Testis (tissue), 3 donors: ENCODE results near the gene CAMKMT. TPM values are rescaled to one million over a fixed set of nuclear protein-coding genes. Genes with fewer than 3 reads are reported as not detected.

ENCODE experiments used
- DNase-seq: peaks from one replicate; pipeline ENCODE4 v3.0.0-alpha.2; 2019
- H3K27ac ChIP-seq, 2 donors: fragments of 200-600 bp; sonication (generic); one replicate each; pipeline ENCODE4 v1.5.1; 2019
- H3K27me3 ChIP-seq: fragments of 200-600 bp; sonication (generic); one replicate; pipeline ENCODE4 v1.5.1; 2019
- H3K36me3 ChIP-seq: fragments of 200-600 bp; sonication (generic); one replicate; pipeline ENCODE4 v1.5.1; 2017; ENCODE audit warnings: low read depth; ENCODE audit errors: missing control alignments
- H3K4me1 ChIP-seq: fragments of 200-600 bp; sonication (generic); one replicate; pipeline ENCODE4 v1.5.1; 2019
- H3K4me3 ChIP-seq, 2 donors: fragments of 200-600 bp; sonication (generic); one replicate each; pipeline ENCODE4 v1.5.1; 2017 to 2019
- H3K9me3 ChIP-seq: fragments of 200-600 bp; sonication (generic); one replicate; pipeline ENCODE4 v1.5.1; 2017
- CTCF ChIP-seq, 3 experiments: fragments of 450-650 bp in 2 of 3; fragments of 200-600 bp in 1 of 3; sonication (generic) in 1 of 3; IDR thresholded peaks; one replicate each; pipeline ENCODE4 v1.5.1; 2016 to 2019; ENCODE audit warnings: antibody characterized with exemption in 3 of 3, mild to moderate bottlenecking in 2 of 3, moderate library complexity in 1 of 3
- POLR2A ChIP-seq: fragments of 450-650 bp; IDR thresholded peaks from one replicate; pipeline ENCODE4 v1.6.1; 2017; ENCODE audit warnings: antibody characterized with exemption, mild to moderate bottlenecking, moderate library complexity
- WGBS, 2 donors: methylation state at CpG; one replicate each; pipeline ENCODE4 v1.1.5; 2018; 5-methylcytosine and 5-hydroxymethylcytosine counted together
- intact Hi-C: fragments of 100-400 bp; cut with DNase I; formaldehyde crosslinking; loops from one replicate; pipeline ENCODE4 v1.15.1; 2023; ENCODE audit warnings: low total_unique reads
- polyA plus RNA-seq: library from polyadenylated mRNA; stranded (reverse); fragments of 350-450 nt; fragmentation: Illumina TruSeq; extraction: RNeasy Lipid Tissue Mini Kit (QIAGEN cat#74804); gene quantifications from one replicate; pipeline ENCODE4 v1.2.3, GENCODE V29; 2014; ENCODE audit warnings: low read depth, low replicate concordance; ENCODE audit not compliant: insufficient read depth
- total RNA-seq, 2 donors: library from RNA; depleted of rRNA; stranded (reverse); fragments of >200 nt; gene quantifications; one replicate each; pipeline ENCODE4 v1.2.3, GENCODE V29; 2016

CAMKMT gene
- total and polyA plus RNA-seq, 3 donors from 2014 or later, result 15.9 to 21.2 (median 18.5) TPM

GRCh38 chr2:44682459-44682858 lies 320.7 kb downstream of the CAMKMT start:
- WGBS, 2 donors, result 80 to 83% methylated on average over 6 of the region's 6 CpGs
- Histone ChIP-seq H3K36me3 (no peaks in the 10 kb centered on the region), H3K27ac (no peak overlapping the region), H3K4me1 (no peaks in the 10 kb centered on the region), H3K9me3 (no peaks in the 10 kb centered on the region), H3K4me3 (no peak overlapping the region), H3K27me3 (no peaks in the 10 kb centered on the region)
- intact Hi-C loops, result no loop called here
- no peak for DNase-seq
- TF ChIP-seq POLR2A (no peak), CTCF (IDR thresholded peaks at IDR 0.05) (no peak)

DNA sequence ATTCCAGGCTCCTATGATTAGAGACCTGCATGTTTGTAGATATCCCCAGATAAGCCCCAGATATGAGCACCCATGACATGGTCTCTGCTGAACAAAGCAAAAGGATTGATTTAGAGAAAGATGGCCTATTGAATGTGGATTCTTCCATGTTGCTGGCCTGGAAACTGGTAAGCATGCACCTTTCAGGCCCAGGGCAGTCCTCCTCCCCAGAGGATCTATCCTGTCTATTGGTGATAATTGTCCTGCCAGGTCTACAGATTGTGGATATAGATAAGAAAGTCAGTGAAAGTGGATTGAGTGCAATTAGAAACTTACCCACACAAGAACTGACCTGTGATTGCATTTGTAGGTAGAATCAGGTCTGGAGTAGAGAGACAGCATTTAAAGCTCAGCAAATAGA lies 322.8 kb downstream of the CAMKMT start:
- no peak for TF ChIP-seq POLR2A
- TF ChIP-seq CTCF (IDR thresholded peaks at IDR 0.05), result no peak
- no peak for DNase-seq
- Histone ChIP-seq H3K4me3 (no peak overlapping the region), H3K36me3 (no peaks in the 10 kb centered on the region), H3K4me1 (no peaks in the 10 kb centered on the region), H3K27me3 (no peaks in the 10 kb centered on the region), H3K27ac (no peak overlapping the region), H3K9me3 (no peaks in the 10 kb centered on the region)
- intact Hi-C loops, result no loop called here

DNA sequence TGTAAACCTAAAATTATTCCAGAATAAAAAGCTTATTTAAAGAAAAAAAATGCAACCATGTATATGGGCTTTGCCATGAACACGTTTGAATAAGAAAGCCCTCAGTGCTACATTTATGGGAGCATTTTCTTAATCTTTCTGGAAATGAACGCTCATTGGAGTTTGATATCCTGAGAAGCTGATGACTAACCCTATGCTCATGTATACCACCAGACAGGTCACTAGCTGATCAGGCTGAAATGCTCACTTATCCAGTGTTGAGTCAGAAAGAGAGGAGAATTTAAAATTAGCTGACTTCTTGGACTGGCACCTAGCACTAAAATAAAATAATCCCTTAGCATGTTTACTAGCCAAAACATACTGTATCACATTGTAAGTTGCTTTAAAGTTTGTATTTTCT lies 324.8 kb downstream of the CAMKMT start:
- no peak for DNase-seq
- Histone ChIP-seq H3K9me3 (no peaks in the 10 kb centered on the region), H3K27ac (no peak overlapping the region), H3K36me3 (no peaks in the 10 kb centered on the region), H3K4me1 (no peaks in the 10 kb centered on the region), H3K4me3 (no peak overlapping the region), H3K27me3 (no peaks in the 10 kb centered on the region)
- no peak for TF ChIP-seq CTCF (IDR thresholded peaks at IDR 0.05)
- TF ChIP-seq POLR2A, result no peak
- 84 to 85% methylated on average over 2 of the region's 2 CpGs for WGBS, 2 donors
- intact Hi-C loops, result no loop called here

DNA sequence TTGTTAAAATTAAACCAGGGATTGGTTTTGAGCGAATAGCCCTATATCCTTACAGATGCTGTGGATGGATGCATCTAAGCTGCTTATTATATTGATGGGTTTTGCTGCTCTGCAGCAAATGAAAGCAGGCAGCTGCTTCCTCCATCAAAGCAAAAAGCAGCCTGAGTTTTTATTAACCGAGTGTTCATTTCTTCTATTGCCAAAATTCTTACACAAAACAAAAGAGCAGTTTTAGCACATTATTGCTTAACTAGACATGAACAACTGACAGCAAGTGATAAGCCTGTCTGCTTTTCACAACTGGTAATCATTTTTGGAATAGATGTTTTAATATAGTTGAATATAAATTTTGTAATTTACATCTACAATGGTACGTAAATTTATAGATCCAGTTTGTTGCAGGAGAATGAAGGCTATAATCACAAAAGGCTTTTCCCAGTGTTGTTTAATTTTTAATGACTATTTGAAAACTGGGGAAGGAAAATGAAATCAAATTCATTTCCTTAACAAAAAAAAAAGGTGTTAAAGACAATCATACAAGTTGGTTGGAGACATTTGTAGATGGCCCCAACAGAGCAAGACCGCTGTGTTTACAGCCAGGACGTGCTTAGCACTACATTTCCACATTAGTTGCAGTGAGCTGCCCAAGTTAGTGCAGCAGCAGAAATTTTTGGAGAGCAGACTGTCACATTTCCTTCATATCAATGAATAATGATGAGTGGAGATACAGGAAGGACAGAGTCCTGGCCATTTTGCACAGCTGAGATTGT lies 326.1 kb downstream of the CAMKMT start:
- Histone ChIP-seq H3K4me1 (no peaks in the 10 kb centered on the region), H3K27me3 (no peaks in the 10 kb centered on the region), H3K4me3 (no peak overlapping the region), H3K27ac (no peak overlapping the region), H3K9me3 (no peaks in the 10 kb centered on the region), H3K36me3 (no peaks in the 10 kb centered on the region)
- 85 to 87% methylated on average over 5 of the region's 5 CpGs for WGBS, 2 donors
- no peak for TF ChIP-seq CTCF (IDR thresholded peaks at IDR 0.05)
- no peak for TF ChIP-seq POLR2A
- no peak for DNase-seq
- intact Hi-C loops, result no loop called here
